Cardiac muscle cell (in vitro differentiated cells and primary cell): Measurements from ENCODE around the gene TRIO. TPM values are rescaled to one million over a fixed set of nuclear protein-coding genes. Genes with fewer than 3 reads are reported as not detected.

Source experiments
- DNase-seq, 2 donors: peaks; one replicate each; pipeline versions ENCODE4 v3.0.0 to v3.0.0-alpha.2; 2010 to 2017; ENCODE audit warnings: low read depth in 1 of 2, low spot score in 1 of 2
- H3K27ac ChIP-seq: fragments of 200-600 bp; sonication (generic); 2 replicates; pipeline ENCODE4 v1.5.1; 2016
- H3K27me3 ChIP-seq: fragments of 200-600 bp; sonication (generic); 2 replicates; pipeline ENCODE4 v1.6.0; 2016; ENCODE audit warnings: control low read depth
- H3K36me3 ChIP-seq: fragments of 200-600 bp; sonication (generic); 2 replicates; pipeline ENCODE4 v1.5.1; 2016; ENCODE audit warnings: control low read depth
- H3K4me1 ChIP-seq: fragments of 200-600 bp; sonication (generic); 2 replicates; pipeline ENCODE4 v1.8.1; 2017; ENCODE audit warnings: low read depth, mild to moderate bottlenecking, mixed run types
- H3K4me3 ChIP-seq: fragments of 200-600 bp; sonication (generic); 2 replicates; pipeline ENCODE4 v1.5.1; 2016; ENCODE audit warnings: mild to moderate bottlenecking
- H3K9me3 ChIP-seq: fragments of 200-600 bp; sonication (generic); 2 replicates; pipeline ENCODE4 v1.5.1; 2017; ENCODE audit warnings: low read depth, mild to moderate bottlenecking, control low read depth
- polyA plus RNA-seq: library from polyadenylated mRNA; unstranded; fragments of >200 nt; fragmentation: Nextera tagmentation; extraction: Ambion mirVana; gene quantifications from 2 replicates; pipeline ENCODE4 v1.2.1, GENCODE V29; 2016
- total RNA-seq: library from RNA; depleted of rRNA; stranded (reverse); fragments of >200 nt; gene quantifications from 2 replicates; pipeline ENCODE4 v1.2.3, GENCODE V29; 2016
- TF ChIP-seq, protein P1 (sequence below): IDR thresholded peaks from 2 replicates; pipeline ENCODE4 v1.5.1; 2012; ENCODE audit warnings: low read depth, mild to moderate bottlenecking, low read length

Gene TRIO
- total and polyA plus RNA-seq, 2 experiments from 2014 or later = 15.5 to 104 TPM

GRCh38 chr5:14410394-14411201, 267.5 kb downstream of the TRIO start:
- TF ChIP-seq, protein P1, sequence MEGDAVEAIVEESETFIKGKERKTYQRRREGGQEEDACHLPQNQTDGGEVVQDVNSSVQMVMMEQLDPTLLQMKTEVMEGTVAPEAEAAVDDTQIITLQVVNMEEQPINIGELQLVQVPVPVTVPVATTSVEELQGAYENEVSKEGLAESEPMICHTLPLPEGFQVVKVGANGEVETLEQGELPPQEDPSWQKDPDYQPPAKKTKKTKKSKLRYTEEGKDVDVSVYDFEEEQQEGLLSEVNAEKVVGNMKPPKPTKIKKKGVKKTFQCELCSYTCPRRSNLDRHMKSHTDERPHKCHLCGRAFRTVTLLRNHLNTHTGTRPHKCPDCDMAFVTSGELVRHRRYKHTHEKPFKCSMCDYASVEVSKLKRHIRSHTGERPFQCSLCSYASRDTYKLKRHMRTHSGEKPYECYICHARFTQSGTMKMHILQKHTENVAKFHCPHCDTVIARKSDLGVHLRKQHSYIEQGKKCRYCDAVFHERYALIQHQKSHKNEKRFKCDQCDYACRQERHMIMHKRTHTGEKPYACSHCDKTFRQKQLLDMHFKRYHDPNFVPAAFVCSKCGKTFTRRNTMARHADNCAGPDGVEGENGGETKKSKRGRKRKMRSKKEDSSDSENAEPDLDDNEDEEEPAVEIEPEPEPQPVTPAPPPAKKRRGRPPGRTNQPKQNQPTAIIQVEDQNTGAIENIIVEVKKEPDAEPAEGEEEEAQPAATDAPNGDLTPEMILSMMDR = no peak
- Histone ChIP-seq H3K4me3 (no peak overlapping the region), H3K36me3 (peaks cover 43% of the 10 kb centered on the region), H3K27me3 (no peaks in the 10 kb centered on the region), H3K9me3 (no peaks in the 10 kb centered on the region), H3K4me1 (no peaks in the 10 kb centered on the region), H3K27ac (no peak overlapping the region)
- DNase-seq = peak in 1 of 2 donors; percentile 38

- H3K27me3 ChIP-seq = no peaks in the 10 kb centered on the region
- no peak for DNase-seq
- peaks cover 48% of the 10 kb centered on the region for H3K36me3 ChIP-seq
- H3K9me3 ChIP-seq = no peaks in the 10 kb centered on the region
- H3K4me3 ChIP-seq = no peak overlapping the region
- TF ChIP-seq, protein P1 = no peak
- H3K27ac ChIP-seq = no peak overlapping the region
- no peaks in the 10 kb centered on the region for H3K4me1 ChIP-seq
Measured at GRCh38 chr5:14411216-14411615, 268.1 kb downstream of the TRIO start.

GRCh38 chr5:14413331-14413750, 270.2 kb downstream of the TRIO start:
- Histone ChIP-seq H3K9me3 (no peaks in the 10 kb centered on the region), H3K27ac (no peak overlapping the region), H3K27me3 (no peaks in the 10 kb centered on the region), H3K4me1 (no peaks in the 10 kb centered on the region), H3K4me3 (no peak overlapping the region), H3K36me3 (peaks cover 27% of the 10 kb centered on the region)
- no peak for DNase-seq
- TF ChIP-seq, protein P1 = no peak

DNA sequence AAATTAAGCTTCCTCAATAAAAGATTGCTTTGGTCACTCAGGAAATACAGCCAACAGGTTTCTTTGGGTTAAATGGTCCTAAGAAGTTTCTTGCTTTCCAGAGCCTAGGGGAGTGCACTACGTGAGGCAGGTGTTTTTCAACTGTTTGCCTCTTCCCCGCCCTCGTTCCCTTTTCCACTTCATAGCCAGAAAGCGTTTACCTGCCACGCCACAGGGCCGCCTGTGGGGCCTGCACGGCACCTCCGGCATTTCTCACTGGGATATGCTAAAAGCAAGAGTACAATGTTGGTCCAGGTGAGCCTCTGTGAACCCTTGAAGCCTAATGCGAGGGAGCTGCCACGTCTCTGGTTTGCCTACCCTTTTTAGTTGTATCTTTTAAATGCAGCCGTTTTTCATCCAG, 270.9 kb downstream of the TRIO start:
- Histone ChIP-seq H3K4me1 (no peaks in the 10 kb centered on the region), H3K27ac (no peak overlapping the region), H3K36me3 (peaks cover 25% of the 10 kb centered on the region), H3K9me3 (no peaks in the 10 kb centered on the region), H3K27me3 (no peaks in the 10 kb centered on the region), H3K4me3 (no peak overlapping the region)
- DNase-seq = no peak
- TF ChIP-seq, protein P1 = no peak

- Histone ChIP-seq H3K4me1 (no peaks in the 10 kb centered on the region), H3K27me3 (no peaks in the 10 kb centered on the region), H3K27ac (no peak overlapping the region), H3K9me3 (no peaks in the 10 kb centered on the region), H3K4me3 (no peak overlapping the region), H3K36me3 (peaks cover 28% of the 10 kb centered on the region)
- no peak for DNase-seq
- TF ChIP-seq, protein P1 = no peak
Measured at GRCh38 chr5:14414656-14415023, 271.5 kb downstream of the TRIO start.
